Fibroblast of the aortic adventitia (primary cell): Measurements from ENCODE around the gene CYP20A1. TPM values are rescaled to one million over a fixed set of nuclear protein-coding genes. Genes with fewer than 3 reads are reported as not detected.
"Not testable (repeated sequence)": the region's sequence is repeated elsewhere in the genome, so short reads cannot be mapped to it uniquely, and the experiment has no call there.

Experiments
- DNase-seq: peaks from one replicate; pipeline ENCODE4 v3.0.0-alpha.2; 2010; ENCODE audit warnings: low read depth
- H3K4me3 ChIP-seq: 2 replicates; pipeline ENCODE4 v1.5.1; 2011; ENCODE audit warnings: low read depth, mild to moderate bottlenecking, control low read depth, low read length, moderate library complexity
- total RNA-seq: library from RNA; depleted of rRNA; stranded (reverse); fragments of >200 nt; gene quantifications from 2 replicates; pipeline ENCODE4 v1.2.3, GENCODE V29; 2012; ENCODE audit warnings: low replicate concordance
- TF ChIP-seq, protein P1 (sequence below): IDR thresholded peaks from 2 replicates; pipeline ENCODE4 v1.5.1; 2011; ENCODE audit warnings: mild to moderate bottlenecking, low read length, control low read depth, inconsistent platforms; ENCODE audit not compliant: insufficient read depth

CYP20A1 gene
- total RNA-seq, 1 donor = 51.7 TPM

DNA sequence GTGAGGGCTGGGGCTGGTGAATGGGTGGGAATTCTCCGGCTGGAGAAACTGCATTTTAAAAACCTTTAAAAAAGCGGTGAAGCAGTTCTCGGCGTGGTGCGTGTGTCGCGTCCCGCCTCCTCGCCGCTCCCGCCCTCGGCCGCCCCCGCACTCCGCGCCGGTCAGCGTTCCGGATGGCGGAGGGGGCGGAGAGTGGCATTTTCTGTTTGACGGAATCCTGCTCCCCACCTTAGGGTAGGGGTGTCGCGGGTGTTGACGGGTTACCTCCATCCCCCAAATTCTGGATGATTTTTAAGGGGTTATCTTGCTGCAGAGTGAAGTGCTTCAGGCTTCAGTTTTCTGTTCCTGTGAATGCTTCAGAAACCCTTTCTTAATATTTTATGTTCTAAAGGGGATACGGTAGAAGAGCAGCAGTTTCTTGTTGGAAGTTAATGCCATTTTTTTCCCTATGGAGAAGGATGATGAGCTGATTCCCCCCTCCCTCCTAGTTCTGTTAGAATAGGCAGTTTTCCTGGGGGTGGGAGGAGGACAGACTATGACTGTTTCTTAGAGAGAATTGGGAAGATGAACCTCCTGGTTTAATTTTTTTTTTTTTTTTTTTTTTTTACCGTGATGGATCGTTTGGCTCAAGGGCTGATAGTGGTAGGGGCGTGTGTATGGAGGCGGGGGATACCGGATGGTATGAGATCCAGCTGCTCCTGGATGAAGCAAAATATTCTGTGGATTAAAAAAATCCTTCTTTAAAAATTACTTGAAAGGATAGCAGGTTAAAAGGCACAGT lies 90.1 kb downstream of the CYP20A1 start:
- DNase-seq = peak; percentile 24
- TF ChIP-seq, protein P1, sequence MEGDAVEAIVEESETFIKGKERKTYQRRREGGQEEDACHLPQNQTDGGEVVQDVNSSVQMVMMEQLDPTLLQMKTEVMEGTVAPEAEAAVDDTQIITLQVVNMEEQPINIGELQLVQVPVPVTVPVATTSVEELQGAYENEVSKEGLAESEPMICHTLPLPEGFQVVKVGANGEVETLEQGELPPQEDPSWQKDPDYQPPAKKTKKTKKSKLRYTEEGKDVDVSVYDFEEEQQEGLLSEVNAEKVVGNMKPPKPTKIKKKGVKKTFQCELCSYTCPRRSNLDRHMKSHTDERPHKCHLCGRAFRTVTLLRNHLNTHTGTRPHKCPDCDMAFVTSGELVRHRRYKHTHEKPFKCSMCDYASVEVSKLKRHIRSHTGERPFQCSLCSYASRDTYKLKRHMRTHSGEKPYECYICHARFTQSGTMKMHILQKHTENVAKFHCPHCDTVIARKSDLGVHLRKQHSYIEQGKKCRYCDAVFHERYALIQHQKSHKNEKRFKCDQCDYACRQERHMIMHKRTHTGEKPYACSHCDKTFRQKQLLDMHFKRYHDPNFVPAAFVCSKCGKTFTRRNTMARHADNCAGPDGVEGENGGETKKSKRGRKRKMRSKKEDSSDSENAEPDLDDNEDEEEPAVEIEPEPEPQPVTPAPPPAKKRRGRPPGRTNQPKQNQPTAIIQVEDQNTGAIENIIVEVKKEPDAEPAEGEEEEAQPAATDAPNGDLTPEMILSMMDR = no peak
- peak overlapping the region; percentile 85 for H3K4me3 ChIP-seq

DNA sequence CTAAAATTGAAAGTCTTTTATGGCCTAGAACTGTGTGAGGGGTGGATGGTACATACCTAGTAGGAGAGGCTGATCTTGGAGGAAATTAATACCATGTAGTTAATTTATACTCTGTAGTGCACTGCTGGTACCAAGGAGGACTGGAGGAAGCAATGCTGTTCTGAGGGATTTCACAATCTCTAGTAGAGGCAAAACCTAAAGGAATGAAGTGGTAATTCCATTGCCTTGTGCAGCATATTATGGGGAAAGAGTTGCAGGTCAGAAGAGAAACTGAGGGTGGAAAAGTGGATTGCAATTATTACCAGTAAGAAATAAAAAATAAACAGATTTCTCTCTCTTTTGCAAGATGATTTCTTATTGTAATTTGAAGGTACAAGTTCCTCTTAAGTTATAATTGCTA lies 91.6 kb downstream of the CYP20A1 start:
- TF ChIP-seq, protein P1 = no peak
- H3K4me3 ChIP-seq = peak overlapping the region; percentile 3
- DNase-seq = peak; percentile 66

DNA sequence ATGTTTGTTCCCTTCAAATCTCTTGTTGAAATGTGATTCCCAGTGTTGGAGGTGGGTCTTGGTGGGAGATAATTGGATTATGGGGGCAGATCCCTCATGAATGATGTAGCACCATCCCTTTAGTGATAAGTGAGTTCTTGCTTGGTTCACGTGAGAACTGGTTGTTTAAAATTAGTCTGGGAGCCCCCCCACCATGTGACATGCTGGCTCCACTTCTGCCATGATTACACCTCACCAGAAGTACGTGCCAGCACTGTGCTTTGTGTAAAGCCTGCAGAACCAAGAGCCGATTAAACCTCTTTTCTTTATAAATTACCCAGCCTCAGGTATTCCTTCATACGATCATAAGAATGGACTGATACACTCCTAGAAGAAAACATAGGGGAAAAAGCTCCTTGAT lies 99.5 kb downstream of the CYP20A1 start:
- TF ChIP-seq, protein P1 = no peak
- H3K4me3 ChIP-seq = no peak overlapping the region
- no peak for DNase-seq

DNA sequence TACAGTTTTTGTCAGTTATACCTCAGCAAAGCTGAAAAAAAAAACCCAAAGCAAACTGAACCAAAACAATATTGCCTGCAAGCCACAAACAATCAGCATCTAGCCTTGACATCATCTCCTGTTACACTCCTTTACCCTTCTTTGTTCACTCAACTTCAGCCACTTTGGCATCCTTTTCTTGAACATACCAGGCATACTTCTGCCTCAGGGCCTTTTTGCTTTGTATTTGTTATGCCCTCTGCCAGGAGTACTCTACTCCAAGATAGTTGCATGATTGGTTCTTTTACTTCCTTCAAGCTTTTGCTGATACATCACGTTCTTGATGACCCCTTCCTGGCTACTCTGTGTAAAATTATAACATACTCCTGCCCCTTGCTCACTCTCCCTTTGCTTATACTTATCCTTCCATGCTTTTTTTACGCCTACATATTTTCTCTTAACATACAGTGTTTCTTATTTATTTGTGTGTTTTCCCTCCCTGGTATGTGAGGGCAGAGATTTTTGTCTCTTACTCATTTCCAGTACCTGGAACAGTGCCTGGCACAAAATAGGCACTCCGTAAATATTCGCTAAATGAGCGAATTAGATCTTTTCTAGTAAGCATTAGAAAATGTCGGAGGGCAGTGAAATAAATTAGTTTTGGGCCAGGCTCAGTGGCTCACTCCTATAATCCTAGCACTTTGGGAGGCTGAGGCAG lies 102.1 kb downstream of the CYP20A1 start:
- TF ChIP-seq, protein P1 = no peak
- DNase-seq = peak; percentile 88
- no peak overlapping the region for H3K4me3 ChIP-seq

DNA sequence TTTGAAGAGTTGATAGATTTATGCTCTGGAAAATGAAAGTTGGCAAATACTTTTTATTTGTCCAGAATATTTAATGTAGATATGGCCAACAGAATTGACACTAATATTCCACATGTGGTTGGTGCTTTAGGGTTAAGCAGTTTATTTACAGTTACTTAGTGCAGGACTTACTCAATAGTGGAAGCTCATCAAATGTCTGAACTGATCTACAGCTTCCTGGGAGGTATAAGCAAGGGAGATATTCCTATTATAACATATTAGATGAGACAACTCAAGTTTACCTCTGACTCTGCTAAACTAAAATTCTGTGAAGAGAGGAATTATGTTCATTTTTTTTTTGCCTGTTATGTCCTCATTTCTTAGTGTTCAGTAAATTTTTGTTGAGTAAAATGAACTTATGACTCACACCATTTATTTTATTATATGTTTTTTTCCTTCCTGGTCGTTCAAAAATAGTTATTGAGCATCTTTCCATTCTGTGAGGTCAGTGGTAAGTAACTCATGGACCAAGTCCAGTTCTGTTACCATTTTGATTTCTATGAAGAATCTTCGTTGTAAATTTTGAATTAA lies 103.0 kb downstream of the CYP20A1 start:
- DNase-seq = peak; percentile 21
- TF ChIP-seq, protein P1 = no peak
- no peak overlapping the region for H3K4me3 ChIP-seq

DNA sequence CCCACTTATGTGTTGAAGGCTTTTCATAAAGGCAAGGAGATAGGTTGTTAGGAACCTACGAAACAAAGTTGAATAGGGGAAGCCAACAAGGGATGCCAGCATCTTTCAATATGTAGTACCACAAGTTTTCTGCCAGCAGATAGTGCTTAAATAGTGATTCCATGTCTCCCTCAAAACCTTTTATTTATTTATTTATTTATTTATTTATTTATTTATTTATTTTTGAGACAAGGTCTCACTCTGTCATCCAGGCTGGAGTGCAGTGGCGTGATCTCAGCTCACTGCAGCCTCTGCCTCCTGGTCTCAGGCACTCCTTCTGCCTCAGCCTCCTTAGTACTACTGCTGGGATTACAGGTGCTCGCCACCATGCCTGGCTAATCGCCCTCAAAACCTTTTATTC lies 103.6 kb downstream of the CYP20A1 start:
- H3K4me3 ChIP-seq, DNase-seq: not testable (repeated sequence)

DNA sequence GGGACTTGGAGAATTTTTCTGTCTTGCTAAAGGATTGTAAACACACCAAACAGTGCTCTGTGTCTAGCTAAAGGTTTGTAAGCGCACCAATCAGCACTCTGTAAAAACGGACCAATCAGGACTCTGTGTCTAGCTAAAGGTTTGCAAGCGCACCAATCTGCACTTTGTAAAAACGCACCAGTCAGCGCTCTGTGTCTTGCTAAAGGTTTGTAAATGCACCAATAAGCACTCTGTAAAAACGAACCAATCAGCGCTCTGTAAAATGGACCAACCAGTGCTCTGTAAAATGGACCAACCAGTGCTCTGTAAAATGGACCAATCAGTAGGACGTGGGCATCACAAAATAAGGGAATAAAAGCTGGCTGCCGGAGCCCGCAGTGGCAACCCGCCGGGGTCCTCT lies 105.8 kb downstream of the CYP20A1 start:
- H3K4me3 ChIP-seq = no peak overlapping the region
- TF ChIP-seq, protein P1 = no peak
- DNase-seq = no peak
